C4-2B (cell line): Measurements from ENCODE around the gene KLRF2.

Experiments
- ZFX ChIP-seq: fragments of 450-650 bp; IDR thresholded peaks from 2 replicates; pipeline ENCODE4 v1.6.1; 2017
- TF ChIP-seq, protein P1 (sequence below): fragments of 450-650 bp; conservative IDR thresholded peaks from 2 replicates; pipeline ENCODE4 v1.5.1; 2017; ENCODE audit warnings: mild to moderate bottlenecking

DNA sequence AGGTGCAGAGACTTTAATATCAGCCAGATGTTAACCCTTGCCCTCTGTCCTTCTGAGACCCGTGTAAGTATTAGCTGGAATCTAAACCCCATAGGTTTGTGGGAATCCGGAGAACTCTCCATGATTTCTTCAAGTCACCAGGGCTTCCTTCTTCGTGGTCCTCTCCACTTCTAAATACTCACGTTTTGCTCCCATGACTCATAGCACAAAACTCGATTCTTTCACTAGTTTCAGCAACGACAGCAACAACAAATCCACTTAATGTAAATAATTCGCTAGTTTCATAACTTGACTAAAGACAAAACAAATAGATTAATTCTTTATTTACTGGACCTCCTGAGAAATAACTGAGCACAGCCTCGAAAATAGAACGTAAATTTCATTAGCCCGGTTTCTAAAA is 55.3 kb downstream of the KLRF2 start:
- TF ChIP-seq, protein P1, sequence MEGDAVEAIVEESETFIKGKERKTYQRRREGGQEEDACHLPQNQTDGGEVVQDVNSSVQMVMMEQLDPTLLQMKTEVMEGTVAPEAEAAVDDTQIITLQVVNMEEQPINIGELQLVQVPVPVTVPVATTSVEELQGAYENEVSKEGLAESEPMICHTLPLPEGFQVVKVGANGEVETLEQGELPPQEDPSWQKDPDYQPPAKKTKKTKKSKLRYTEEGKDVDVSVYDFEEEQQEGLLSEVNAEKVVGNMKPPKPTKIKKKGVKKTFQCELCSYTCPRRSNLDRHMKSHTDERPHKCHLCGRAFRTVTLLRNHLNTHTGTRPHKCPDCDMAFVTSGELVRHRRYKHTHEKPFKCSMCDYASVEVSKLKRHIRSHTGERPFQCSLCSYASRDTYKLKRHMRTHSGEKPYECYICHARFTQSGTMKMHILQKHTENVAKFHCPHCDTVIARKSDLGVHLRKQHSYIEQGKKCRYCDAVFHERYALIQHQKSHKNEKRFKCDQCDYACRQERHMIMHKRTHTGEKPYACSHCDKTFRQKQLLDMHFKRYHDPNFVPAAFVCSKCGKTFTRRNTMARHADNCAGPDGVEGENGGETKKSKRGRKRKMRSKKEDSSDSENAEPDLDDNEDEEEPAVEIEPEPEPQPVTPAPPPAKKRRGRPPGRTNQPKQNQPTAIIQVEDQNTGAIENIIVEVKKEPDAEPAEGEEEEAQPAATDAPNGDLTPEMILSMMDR, result no peak
- TF ChIP-seq ZFX, result no peak
